ENCODE measurements around the gene BCL2L1.

BCL2L1 gene

GRCh38 chr20:31708736-31709534 is 13.7 kb downstream of the BCL2L1 start:
- DNase-seq = no peak

- no peak for DNase-seq
Measured at GRCh38 chr20:31707994-31708735, 14.5 kb downstream of the BCL2L1 start.

- DNase-seq = no peak
Measured at GRCh38 chr20:31707258-31707615, 15.4 kb downstream of the BCL2L1 start.

GRCh38 chr20:31706607-31707257 is 15.9 kb downstream of the BCL2L1 start:
- DNase-seq = no peak

- DNase-seq = no peak
Measured at GRCh38 chr20:31705598-31706597, 16.8 kb downstream of the BCL2L1 start.

GRCh38 chr20:31705191-31705590 is 17.5 kb downstream of the BCL2L1 start:
- DNase-seq = no peak

- no peak for DNase-seq
Measured at GRCh38 chr20:31704225-31705119, 18.2 kb downstream of the BCL2L1 start.

- no peak for DNase-seq
Measured at GRCh38 chr20:31701591-31701990, 21.1 kb downstream of the BCL2L1 start.

- no peak for DNase-seq
Measured at GRCh38 chr20:31700747-31701146, 21.9 kb downstream of the BCL2L1 start.

- DNase-seq = no peak
Measured at GRCh38 chr20:31699801-31700728, 22.6 kb downstream of the BCL2L1 start.

- no peak for DNase-seq
Measured at GRCh38 chr20:31698803-31699718, 23.6 kb downstream of the BCL2L1 start.

GRCh38 chr20:31698243-31698802 is 24.3 kb downstream of the BCL2L1 start:
- DNase-seq = no peak

GRCh38 chr20:31695849-31696804 is 26.5 kb downstream of the BCL2L1 start:
- no peak for DNase-seq

GRCh38 chr20:31694842-31695593 is 27.6 kb downstream of the BCL2L1 start:
- DNase-seq = no peak

- DNase-seq = no peak
Measured at GRCh38 chr20:31693987-31694661, 28.5 kb downstream of the BCL2L1 start.

- DNase-seq = no peak
Measured at GRCh38 chr20:31693402-31693801, 29.3 kb downstream of the BCL2L1 start.

Measured in CD4-positive, alpha-beta T cell treated with Interleukin-21 for 1 hour (primary cell).